ENCODE data around the gene ARHGAP4.

ARHGAP4 gene

GRCh38 chrX:153866302-153867019, 59.6 kb downstream of the ARHGAP4 start:
- DNase-seq (ENCODE audit: low spot score), result no peak

- DNase-seq (ENCODE audit: low spot score), result no peak
These were observed 60.4 kb downstream of the ARHGAP4 start for GRCh38 chrX:153865685-153866084.

- DNase-seq (ENCODE audit: low spot score), result no peak
These were observed 60.8 kb downstream of the ARHGAP4 start for GRCh38 chrX:153865321-153865580.

- DNase-seq (ENCODE audit: low spot score), result no peak
These were observed 61.3 kb downstream of the ARHGAP4 start for GRCh38 chrX:153864561-153865320.

- no peak for DNase-seq (ENCODE audit: low spot score)
These were observed 62.0 kb downstream of the ARHGAP4 start for GRCh38 chrX:153864101-153864500.

GRCh38 chrX:153863251-153863991, 62.6 kb downstream of the ARHGAP4 start:
- no peak for DNase-seq (ENCODE audit: low spot score)

- no peak for DNase-seq (ENCODE audit: low spot score)
These were observed 63.5 kb downstream of the ARHGAP4 start for GRCh38 chrX:153862369-153863250.

- DNase-seq (ENCODE audit: low spot score), result no peak
These were observed 64.2 kb downstream of the ARHGAP4 start for GRCh38 chrX:153861733-153862310.

GRCh38 chrX:153861151-153861550, 64.9 kb downstream of the ARHGAP4 start:
- no peak for DNase-seq (ENCODE audit: low spot score)
